OCI-LY1 (cell line): ENCODE data around the gene RETREG2.

Experiments
- H2AFZ ChIP-seq: fragments of 200-600 bp; sonication (generic), shearing (Covaris generic); 2 replicates; pipeline ENCODE4 v1.6.0; 2014; ENCODE audit warnings: antibody characterized with exemption, mild to moderate bottlenecking, low read length
- H3F3A ChIP-seq: fragments of 200-600 bp; sonication (generic), shearing (Covaris generic); 2 replicates; pipeline ENCODE4 v1.6.0; 2014; ENCODE audit warnings: mild to moderate bottlenecking, antibody characterized with exemption, low read length, moderate library complexity; ENCODE audit not compliant: insufficient read depth
- H3K27ac ChIP-seq: fragments of 200-600 bp; sonication (generic); 2 replicates; pipeline ENCODE4 v1.5.1; 2014; ENCODE audit warnings: low read length, mixed run types, mild to moderate bottlenecking, low read depth; ENCODE audit not compliant: poor library complexity, severe bottlenecking
- H3K27me3 ChIP-seq: fragments of 200-600 bp; sonication (generic); 2 replicates; pipeline ENCODE4 v1.6.0; 2014; ENCODE audit warnings: antibody characterized with exemption, mild to moderate bottlenecking, low read length, moderate library complexity; ENCODE audit not compliant: insufficient read depth
- H3K36me3 ChIP-seq: fragments of 200-600 bp; sonication (generic); 2 replicates; pipeline ENCODE4 v1.6.1; 2014; ENCODE audit warnings: mild to moderate bottlenecking, antibody characterized with exemption, low read length, moderate library complexity, mixed read lengths; ENCODE audit not compliant: insufficient read depth
- H3K4me1 ChIP-seq: fragments of 200-600 bp; sonication (generic); 2 replicates; pipeline ENCODE4 v1.5.1; 2014; ENCODE audit warnings: mild to moderate bottlenecking, low read length, moderate library complexity; ENCODE audit not compliant: insufficient read depth, severe bottlenecking
- H3K4me2 ChIP-seq: fragments of 200-600 bp; sonication (generic), shearing (Covaris generic); 2 replicates; pipeline ENCODE4 v1.6.1; 2014; ENCODE audit warnings: low read length
- H3K4me3 ChIP-seq: fragments of 200-600 bp; sonication (generic); 2 replicates; pipeline ENCODE4 v1.5.1; 2014; ENCODE audit warnings: low read length, low read depth, mild to moderate bottlenecking, mixed read lengths; ENCODE audit not compliant: poor library complexity, severe bottlenecking
- H3K79me2 ChIP-seq: fragments of 200-600 bp; shearing (Covaris generic); 2 replicates; pipeline ENCODE4 v1.6.1; 2016; ENCODE audit warnings: mixed run types, low read length, mixed read lengths; ENCODE audit not compliant: insufficient read depth
- H3K9ac ChIP-seq: fragments of 200-600 bp; sonication (generic), shearing (Covaris generic); 2 replicates; pipeline ENCODE4 v1.6.1; 2014; ENCODE audit warnings: mild to moderate bottlenecking, low read length, mixed read lengths
- H3K9me2 ChIP-seq: fragments of 200-600 bp; sonication (generic), shearing (Covaris generic); 2 replicates; pipeline ENCODE4 v1.6.1; 2014; ENCODE audit warnings: low read depth, mild to moderate bottlenecking, low read length, mixed read lengths
- H3K9me3 ChIP-seq: fragments of 200-600 bp; shearing (Covaris generic); 2 replicates; pipeline ENCODE4 v1.6.1; 2014; ENCODE audit warnings: low read length, mixed read lengths
- H4K20me1 ChIP-seq: fragments of 200-600 bp; sonication (generic), shearing (Covaris generic); 2 replicates; pipeline ENCODE4 v1.6.0; 2016; ENCODE audit warnings: mild to moderate bottlenecking, low read length; ENCODE audit not compliant: insufficient read depth
- EZH2 ChIP-seq: fragments of 200-600 bp; sonication (generic), shearing (Covaris generic); IDR thresholded peaks from 2 replicates; pipeline ENCODE4 v1.8.0; 2017; ENCODE audit warnings: borderline replicate concordance, mixed run types, mild to moderate bottlenecking, antibody characterized with exemption, low read length, moderate library complexity, mixed read lengths
- TF ChIP-seq, protein P1 (sequence below): fragments of 200-600 bp; sonication (generic), shearing (Covaris generic); IDR thresholded peaks from 2 replicates; pipeline ENCODE4 v1.5.1; 2017; ENCODE audit warnings: mild to moderate bottlenecking, antibody characterized with exemption, low read length, moderate library complexity, mixed read lengths

Gene RETREG2

DNA sequence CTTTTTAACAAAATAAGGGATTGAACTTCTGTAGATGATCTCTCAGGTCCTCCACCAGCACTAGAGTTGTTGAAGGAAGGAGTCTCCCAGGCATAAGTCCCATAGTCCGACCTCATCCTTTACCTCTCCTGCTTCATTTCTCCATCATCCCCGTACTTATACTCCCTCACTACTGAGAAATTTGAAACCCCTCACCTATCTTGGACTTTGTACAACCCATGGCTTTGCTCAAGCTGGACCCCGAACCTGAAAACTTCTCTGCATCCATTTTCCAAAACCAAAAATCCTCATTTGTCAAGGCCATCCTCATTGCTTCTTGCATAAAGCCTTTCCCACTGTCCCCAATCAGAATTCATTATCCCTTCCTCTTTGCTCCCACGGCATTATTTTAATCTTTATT is 17.0 kb upstream of the RETREG2 start:
- no peak for TF ChIP-seq EZH2
- TF ChIP-seq, protein P1, sequence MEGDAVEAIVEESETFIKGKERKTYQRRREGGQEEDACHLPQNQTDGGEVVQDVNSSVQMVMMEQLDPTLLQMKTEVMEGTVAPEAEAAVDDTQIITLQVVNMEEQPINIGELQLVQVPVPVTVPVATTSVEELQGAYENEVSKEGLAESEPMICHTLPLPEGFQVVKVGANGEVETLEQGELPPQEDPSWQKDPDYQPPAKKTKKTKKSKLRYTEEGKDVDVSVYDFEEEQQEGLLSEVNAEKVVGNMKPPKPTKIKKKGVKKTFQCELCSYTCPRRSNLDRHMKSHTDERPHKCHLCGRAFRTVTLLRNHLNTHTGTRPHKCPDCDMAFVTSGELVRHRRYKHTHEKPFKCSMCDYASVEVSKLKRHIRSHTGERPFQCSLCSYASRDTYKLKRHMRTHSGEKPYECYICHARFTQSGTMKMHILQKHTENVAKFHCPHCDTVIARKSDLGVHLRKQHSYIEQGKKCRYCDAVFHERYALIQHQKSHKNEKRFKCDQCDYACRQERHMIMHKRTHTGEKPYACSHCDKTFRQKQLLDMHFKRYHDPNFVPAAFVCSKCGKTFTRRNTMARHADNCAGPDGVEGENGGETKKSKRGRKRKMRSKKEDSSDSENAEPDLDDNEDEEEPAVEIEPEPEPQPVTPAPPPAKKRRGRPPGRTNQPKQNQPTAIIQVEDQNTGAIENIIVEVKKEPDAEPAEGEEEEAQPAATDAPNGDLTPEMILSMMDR: no peak
- Histone ChIP-seq H3K27ac (no peak overlapping the region), H2AFZ (no peak overlapping the region), H3F3A (0 out of 2 replicates have a peak, but pooled peaks cover 4% of the 10 kb centered on the region), H3K36me3 (0 out of 2 replicates have a peak, but pooled peaks cover 4% of the 10 kb centered on the region), H3K4me1 (peaks cover 13% of the 10 kb centered on the region), H3K4me2 (peak overlapping the region; percentile 89), H3K4me3 (peak overlapping the region; percentile 63), H3K79me2 (no peaks in the 10 kb centered on the region), H3K9me2 (no peaks in the 10 kb centered on the region), H3K27me3 (no peaks in the 10 kb centered on the region), H3K9me3 (no peaks in the 10 kb centered on the region), H4K20me1 (no peaks in the 10 kb centered on the region), H3K9ac (peak overlapping the region; percentile 65; the same call in 1 of the 2 replicates)

DNA sequence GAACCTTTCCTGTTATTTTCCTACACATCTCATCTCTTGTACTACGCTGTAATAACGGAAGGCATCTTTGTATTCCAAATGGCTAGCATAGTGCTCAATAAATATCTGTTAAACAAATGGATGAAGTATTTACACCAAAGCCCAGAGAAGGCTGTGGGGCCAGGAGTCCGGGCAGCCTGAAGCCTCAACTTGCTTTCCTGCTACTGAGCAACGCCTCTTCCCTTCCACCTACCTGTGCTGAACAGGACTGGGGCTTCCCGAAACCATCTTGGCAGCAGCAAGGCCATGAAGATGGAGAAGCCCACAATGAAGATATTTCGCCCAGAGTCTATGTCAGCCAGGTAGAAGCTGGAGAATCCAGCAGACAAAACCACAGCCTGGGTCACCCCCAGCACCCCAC is 14.9 kb upstream of the RETREG2 start:
- Histone ChIP-seq H3F3A (0 out of 2 replicates have a peak, but pooled peaks cover 4% of the 10 kb centered on the region), H3K79me2 (no peaks in the 10 kb centered on the region), H3K36me3 (0 out of 2 replicates have a peak, but pooled peaks cover 4% of the 10 kb centered on the region), H3K9me2 (no peaks in the 10 kb centered on the region), H3K27ac (no peak overlapping the region), H3K9me3 (no peaks in the 10 kb centered on the region), H4K20me1 (no peaks in the 10 kb centered on the region), H3K4me2 (no peak overlapping the region), H2AFZ (no peak overlapping the region), H3K4me1 (peaks cover 13% of the 10 kb centered on the region), H3K4me3 (no peak overlapping the region), H3K9ac (no peak overlapping the region), H3K27me3 (no peaks in the 10 kb centered on the region)
- no peak for TF ChIP-seq EZH2
- TF ChIP-seq, protein P1: no peak

DNA sequence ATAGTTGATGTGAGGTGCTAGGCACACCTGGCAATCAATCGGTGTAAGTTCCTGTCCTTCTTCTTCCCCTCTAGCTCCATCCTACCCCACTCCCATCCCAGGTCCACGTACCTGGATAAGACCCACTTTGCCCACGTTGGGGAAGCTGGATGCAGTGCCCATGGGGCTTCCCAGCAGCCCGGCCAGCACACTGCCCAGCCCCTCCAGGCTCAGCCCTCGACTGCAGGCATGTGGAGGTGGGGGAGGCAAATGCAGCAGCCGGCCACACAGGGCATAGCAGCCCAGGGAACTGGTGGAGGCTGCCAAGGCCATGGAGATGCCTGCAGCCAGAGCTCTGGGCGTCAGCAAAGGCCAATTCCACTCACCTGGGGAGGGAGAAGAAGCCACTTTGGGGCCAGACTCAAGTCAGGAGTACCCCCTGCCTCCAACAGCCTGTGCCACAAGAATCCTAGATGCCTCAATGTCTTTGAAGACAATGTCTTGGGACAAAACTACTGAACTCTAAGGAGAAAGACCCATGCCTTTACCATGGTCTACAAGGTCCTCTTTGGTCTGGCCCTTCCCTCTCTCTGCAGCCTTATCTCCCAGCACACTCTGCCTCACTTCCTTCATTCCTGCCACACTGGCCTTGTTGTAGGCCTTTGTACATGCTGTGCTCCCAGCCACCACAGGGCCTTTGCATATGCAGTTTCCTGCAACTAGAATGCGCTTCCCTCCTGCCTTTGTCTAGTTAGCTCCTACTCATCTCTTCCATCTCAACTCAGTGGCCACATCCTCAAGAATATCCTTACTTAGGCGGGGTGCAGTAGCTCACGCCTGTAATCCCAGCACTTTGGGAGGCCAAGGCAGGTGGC is 12.8 kb upstream of the RETREG2 start:
- H3K9ac ChIP-seq: no peak overlapping the region
- TF ChIP-seq, protein P1: no peak
- TF ChIP-seq EZH2: no peak

More for the DNA sequence above, 12.8 kb upstream of the RETREG2 start:
- no peaks in the 10 kb centered on the region for H4K20me1 ChIP-seq
- H2AFZ ChIP-seq: no peak overlapping the region
- H3K4me3 ChIP-seq: no peak overlapping the region
- no peaks in the 10 kb centered on the region for H3K9me3 ChIP-seq
- H3K79me2 ChIP-seq: no peaks in the 10 kb centered on the region
- no peaks in the 10 kb centered on the region for H3K9me2 ChIP-seq
- H3F3A ChIP-seq: no peaks in the 10 kb centered on the region
- H3K27ac ChIP-seq: no peak overlapping the region
- H3K4me2 ChIP-seq: no peak overlapping the region
- 0 out of 2 replicates have a peak, but pooled peaks cover 4% of the 10 kb centered on the region for H3K36me3 ChIP-seq
- peaks cover 6% of the 10 kb centered on the region for H3K4me1 ChIP-seq
- no peaks in the 10 kb centered on the region for H3K27me3 ChIP-seq
